ENCODE measurements around the gene STX17.
"Not testable (repeated sequence)": the region's sequence is repeated elsewhere in the genome, so short reads cannot be mapped to it uniquely, and the experiment has no call there.

Gene STX17

GRCh38 chr9:99906403-99907207 lies at the start of gene STX17:
TSS of gene STX17 (plus strand) at chr9:99906654. CDS start at chr9:99915240, 8,586 bp downstream.
- peak; percentile 72 for DNase-seq

- not testable (repeated sequence) for DNase-seq
Observed at GRCh38 chr9:99857576-99857975, 48.9 kb upstream of the STX17 start.

GRCh38 chr9:99858087-99858486 lies 48.4 kb upstream of the STX17 start:
- DNase-seq = no peak

- peak; percentile 15 for DNase-seq
Observed at GRCh38 chr9:99859243-99859980, 47.0 kb upstream of the STX17 start.

- no peak for DNase-seq
Observed at GRCh38 chr9:99860266-99860665, 46.2 kb upstream of the STX17 start.

GRCh38 chr9:99863955-99864354 lies 42.5 kb upstream of the STX17 start:
- DNase-seq = no peak

- no peak for DNase-seq
Observed at GRCh38 chr9:99866398-99866797, 40.1 kb upstream of the STX17 start.

GRCh38 chr9:99867536-99867935 lies 38.9 kb upstream of the STX17 start:
- DNase-seq = peak; percentile 29

- DNase-seq = no peak
Observed at GRCh38 chr9:99867968-99868367, 38.5 kb upstream of the STX17 start.

GRCh38 chr9:99868845-99869244 lies 37.6 kb upstream of the STX17 start:
- DNase-seq = no peak

- peak; percentile 53 for DNase-seq
Observed at GRCh38 chr9:99870126-99870525, 36.3 kb upstream of the STX17 start.

- peak; percentile 70 for DNase-seq
Observed at GRCh38 chr9:99873531-99873930, 32.9 kb upstream of the STX17 start.

GRCh38 chr9:99873943-99874584 lies 32.4 kb upstream of the STX17 start:
- DNase-seq = no peak

- DNase-seq = no peak
Observed at GRCh38 chr9:99876190-99876589, 30.3 kb upstream of the STX17 start.

GRCh38 chr9:99878651-99879050 lies 27.8 kb upstream of the STX17 start:
- DNase-seq = peak; percentile 54

GRCh38 chr9:99881769-99882168 lies 24.7 kb upstream of the STX17 start:
- DNase-seq = no peak

GRCh38 chr9:99885747-99886146 lies 20.7 kb upstream of the STX17 start:
- no peak for DNase-seq

- no peak for DNase-seq
Observed at GRCh38 chr9:99889120-99889519, 17.3 kb upstream of the STX17 start.

GRCh38 chr9:99894826-99895225 lies 11.6 kb upstream of the STX17 start:
- no peak for DNase-seq

GRCh38 chr9:99895510-99895909 lies 10.9 kb upstream of the STX17 start:
- no peak for DNase-seq

- no peak for DNase-seq
Observed at GRCh38 chr9:99896119-99896518, 10.3 kb upstream of the STX17 start.

GRCh38 chr9:99903393-99903792 lies 3.1 kb upstream of the STX17 start:
- DNase-seq = no peak

GRCh38 chr9:99905833-99906402 lies 536 bp upstream of the STX17 start:
- DNase-seq = no peak

- no peak for DNase-seq
Observed at GRCh38 chr9:99907208-99907532, 716 bp downstream of the STX17 start.
